ENCODE data around the gene SPATA24.
A peak's percentile ranks its signal among the peaks of the same experiment; 100 is the strongest.

Gene SPATA24

DNA sequence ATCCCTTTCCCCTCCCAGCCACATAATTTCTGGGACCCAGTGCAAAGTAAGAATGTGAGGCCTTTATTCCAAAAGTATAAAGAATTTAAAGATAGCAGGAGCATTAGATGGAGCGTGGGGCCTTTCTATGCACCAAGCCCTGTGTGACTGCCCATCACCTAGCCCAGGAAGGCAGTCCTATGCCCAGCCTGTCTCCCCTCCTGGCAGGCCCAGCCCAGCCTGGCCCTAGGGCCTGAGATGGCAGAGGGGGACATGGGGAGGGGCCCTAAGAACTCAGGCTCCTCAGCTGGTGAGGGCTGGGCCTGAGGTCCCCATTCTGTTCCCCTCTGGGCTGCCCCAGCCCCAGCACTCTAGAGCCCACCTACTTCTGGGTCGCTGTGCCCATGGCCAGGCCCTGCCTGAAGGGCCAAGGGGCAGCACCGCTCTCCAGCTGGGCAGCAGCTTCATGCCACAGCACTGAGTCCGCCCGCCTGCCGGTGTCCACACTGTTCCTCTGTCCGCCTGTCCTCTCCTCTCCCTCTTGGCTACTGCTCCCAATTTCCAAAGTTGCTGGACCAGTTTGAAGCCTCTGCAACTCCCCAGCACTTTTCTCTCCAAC lies 19.8 kb downstream of the SPATA24 start:
- H3K4me3 Mint-ChIP-seq: no peak overlapping the region
- H3K27me3 Mint-ChIP-seq: no peaks in the 10 kb centered on the region
- peaks cover 36% of the 10 kb centered on the region for H3K4me1 Mint-ChIP-seq (ENCODE audit: low read depth)
- no peaks in the 10 kb centered on the region for H3K36me3 Mint-ChIP-seq (ENCODE audit: low read depth)
- no peaks in the 10 kb centered on the region for H3K9me3 Mint-ChIP-seq
- peak overlapping the region; percentile 49 for H3K27ac Mint-ChIP-seq

DNA sequence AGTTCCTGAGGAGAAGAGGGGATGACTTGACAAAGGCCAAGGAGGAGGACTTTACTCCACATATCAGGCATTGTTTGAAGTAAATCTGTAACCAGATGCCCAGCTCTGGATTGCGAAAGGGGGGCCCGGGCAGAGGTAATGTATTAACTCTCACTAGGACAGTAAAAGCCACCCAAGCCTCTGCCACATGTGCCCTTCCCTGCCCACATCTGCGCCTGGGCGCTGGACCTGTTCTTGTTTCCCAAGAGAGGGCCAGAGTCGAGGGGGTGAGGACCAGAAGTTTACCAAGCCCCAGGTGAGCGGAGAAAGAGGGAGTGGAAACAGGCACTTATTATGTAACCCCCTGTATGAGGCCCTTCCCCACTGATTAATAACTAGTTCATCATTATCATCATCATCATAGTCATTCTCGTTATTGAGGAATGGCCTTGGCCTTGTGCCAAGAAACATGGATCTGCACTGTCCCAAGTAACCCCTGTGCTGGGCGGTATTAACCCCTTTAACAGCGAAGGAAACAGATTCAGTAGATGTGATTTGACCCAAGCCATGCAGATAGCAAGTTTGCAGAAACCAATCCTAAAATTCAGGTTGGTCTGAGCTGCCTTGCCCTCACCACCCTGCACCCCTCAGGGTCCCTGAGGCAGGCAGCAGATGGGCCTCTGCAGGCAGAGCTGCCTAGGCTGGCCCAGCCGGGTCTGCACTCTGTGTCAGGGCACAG lies 20.5 kb downstream of the SPATA24 start, which contains the start of gene SLC23A1:
Gene SLC23A1, minus strand, starts transcription at position 23 of the 718 bp plus-strand sequence. CDS start 44 bp downstream, outside the sequence.
- H3K27ac Mint-ChIP-seq: no peak within 1 kb of the TSS
- H3K9me3 Mint-ChIP-seq: no peaks in the 10 kb centered on the region

DNA sequence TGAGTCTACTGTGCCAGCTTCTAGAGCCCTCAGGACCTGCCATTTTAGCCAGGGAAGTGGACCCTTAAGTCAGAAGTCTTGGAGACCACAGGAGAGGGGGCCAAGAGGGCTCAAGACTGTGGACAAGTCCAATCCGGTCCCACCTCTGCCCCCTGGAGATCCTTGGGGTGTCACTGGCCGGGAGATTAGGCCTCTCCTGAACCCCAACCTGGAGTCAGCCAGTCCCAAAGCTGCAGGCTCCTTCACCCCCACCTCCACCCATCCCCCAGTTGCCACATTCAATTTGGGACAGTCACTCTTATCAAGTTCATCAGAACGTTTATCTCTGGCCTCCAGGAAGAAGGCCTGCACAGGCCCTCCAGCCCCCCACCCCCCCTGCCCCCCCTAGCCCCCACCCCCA lies 21.1 kb downstream of the SPATA24 start:
- Mint-ChIP-seq H3K27ac (no peak overlapping the region), H3K4me1 (ENCODE audit: low read depth) (peaks cover 26% of the 10 kb centered on the region), H3K4me3 (no peak overlapping the region), H3K36me3 (ENCODE audit: low read depth) (no peaks in the 10 kb centered on the region), H3K27me3 (no peaks in the 10 kb centered on the region), H3K9me3 (no peaks in the 10 kb centered on the region)

More for the DNA sequence above, 20.5 kb downstream of the SPATA24 start, which contains the start of gene SLC23A1:
- H3K4me3 Mint-ChIP-seq: no peak within 1 kb of the TSS
- H3K27me3 Mint-ChIP-seq: no peaks in the 10 kb centered on the region
- peaks cover 31% of the 10 kb centered on the region for H3K4me1 Mint-ChIP-seq (ENCODE audit: low read depth)
- no peaks in the 10 kb centered on the region for H3K36me3 Mint-ChIP-seq (ENCODE audit: low read depth)

DNA sequence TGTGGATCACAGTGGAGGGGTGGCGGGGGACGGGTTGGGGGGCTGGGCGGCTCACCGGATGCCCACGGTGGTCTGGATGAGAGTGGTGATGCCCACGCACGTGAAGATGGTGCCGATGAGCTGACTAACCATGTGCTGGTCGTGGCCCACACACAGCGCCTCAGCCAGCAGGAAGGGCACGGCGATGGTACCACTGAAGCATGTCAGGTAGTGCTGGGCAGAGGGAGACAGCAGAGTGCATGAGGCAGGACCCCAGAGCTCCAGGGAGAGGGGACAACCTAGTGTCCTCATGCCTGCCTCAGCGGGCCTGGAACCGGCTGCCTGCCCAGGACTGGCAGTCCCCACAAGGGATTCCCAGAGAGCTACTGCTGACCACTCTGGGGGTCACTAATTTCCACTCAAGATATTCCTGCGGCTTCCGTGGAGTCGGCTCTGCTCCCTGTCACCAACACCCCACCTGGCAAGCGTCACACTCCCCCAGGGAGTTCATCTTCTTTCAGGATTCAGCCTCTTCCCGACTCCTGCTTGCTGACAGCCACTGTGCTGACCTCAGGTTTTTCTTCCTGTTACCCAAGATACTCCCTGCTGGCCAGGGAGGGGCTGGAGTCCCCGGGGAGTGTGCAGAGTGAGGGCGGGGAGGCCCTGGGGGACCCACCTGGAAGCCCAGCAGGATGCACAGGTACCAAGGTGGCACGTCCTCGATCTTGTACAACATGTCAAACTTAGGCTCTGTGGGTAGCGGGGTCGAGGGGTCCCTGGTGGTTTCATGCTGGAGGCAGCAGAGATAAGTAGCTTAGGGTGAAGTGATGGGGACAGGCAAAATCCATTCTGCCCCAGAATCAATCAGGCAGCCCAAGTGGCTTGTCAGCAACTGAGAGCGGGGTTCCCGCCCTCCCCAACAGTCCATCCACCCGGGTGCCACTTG lies 21.8 kb downstream of the SPATA24 start:
- H3K4me3 Mint-ChIP-seq: no peak overlapping the region
- H3K27ac Mint-ChIP-seq: no peak overlapping the region
- peaks cover 26% of the 10 kb centered on the region for H3K4me1 Mint-ChIP-seq (ENCODE audit: low read depth)
- H3K9me3 Mint-ChIP-seq: no peaks in the 10 kb centered on the region
- H3K36me3 Mint-ChIP-seq (ENCODE audit: low read depth): no peaks in the 10 kb centered on the region
- H3K27me3 Mint-ChIP-seq: no peaks in the 10 kb centered on the region

DNA sequence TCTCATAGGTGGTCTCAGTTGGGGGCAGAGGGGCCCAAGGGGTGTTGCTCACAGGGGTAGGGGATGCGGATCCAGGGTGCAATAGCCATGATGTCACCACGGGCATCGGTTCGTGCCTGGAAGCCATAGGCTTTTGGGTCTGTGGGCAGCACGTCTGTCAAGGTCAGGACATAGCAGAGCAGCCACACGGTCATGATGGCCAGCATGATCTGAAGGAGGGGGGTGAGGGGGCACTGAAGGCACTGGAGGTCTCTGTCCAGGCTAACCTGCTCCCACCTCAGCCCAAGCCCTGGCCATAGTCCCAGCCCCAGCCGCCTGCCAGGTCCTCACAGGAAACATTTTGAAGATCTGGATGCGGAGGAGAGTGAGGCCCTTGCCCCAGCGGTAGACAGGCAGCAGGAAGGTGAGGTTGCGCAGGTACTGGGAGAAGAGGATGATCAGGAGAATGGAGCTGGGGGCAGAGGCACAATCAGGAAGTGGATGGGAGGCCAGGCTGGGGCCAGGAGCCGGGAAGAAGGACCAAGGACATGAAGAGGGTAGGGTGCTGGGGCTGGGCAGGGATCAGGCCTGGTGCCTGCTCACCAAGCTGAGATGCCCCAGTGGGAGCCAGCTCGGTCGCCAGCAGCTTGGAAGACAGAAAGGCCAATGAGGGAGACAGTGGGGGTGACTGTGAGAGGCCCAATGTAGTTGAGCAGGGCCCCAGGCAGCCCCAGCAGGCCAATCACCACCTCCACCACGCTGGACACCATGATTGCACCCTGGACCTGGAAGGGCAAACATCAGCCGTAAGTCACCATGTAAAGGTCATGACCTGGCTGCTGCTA lies 24.1 kb downstream of the SPATA24 start:
- Mint-ChIP-seq H3K9me3 (no peaks in the 10 kb centered on the region), H3K36me3 (ENCODE audit: low read depth) (no peaks in the 10 kb centered on the region), H3K4me1 (ENCODE audit: low read depth) (peaks cover 7% of the 10 kb centered on the region), H3K27me3 (no peaks in the 10 kb centered on the region), H3K27ac (no peak overlapping the region), H3K4me3 (no peak overlapping the region)

DNA sequence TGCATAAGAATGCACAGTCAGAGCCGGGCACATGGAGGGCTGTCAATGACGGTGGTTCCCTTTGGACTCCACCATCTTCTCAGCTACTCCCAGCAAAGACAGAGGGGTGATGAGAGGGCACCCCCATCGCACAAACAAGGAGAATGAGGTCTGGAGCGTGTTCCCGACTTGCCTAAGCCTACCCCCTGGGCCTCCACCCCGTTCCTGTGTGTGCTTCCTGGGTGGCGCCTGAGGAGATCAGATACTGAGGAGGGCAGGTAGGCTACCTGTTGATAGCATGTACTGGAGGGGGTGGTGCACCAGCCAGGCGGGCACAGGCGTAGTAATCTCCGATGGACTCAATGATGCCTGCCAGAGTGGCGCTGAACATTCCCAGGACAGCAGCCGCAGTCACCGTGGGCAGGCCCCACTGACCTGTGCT lies 24.9 kb downstream of the SPATA24 start:
- Mint-ChIP-seq H3K4me1 (ENCODE audit: low read depth) (no peaks in the 10 kb centered on the region), H3K4me3 (no peak overlapping the region), H3K9me3 (no peaks in the 10 kb centered on the region), H3K27me3 (no peaks in the 10 kb centered on the region), H3K36me3 (ENCODE audit: low read depth) (no peaks in the 10 kb centered on the region), H3K27ac (no peak overlapping the region)

DNA sequence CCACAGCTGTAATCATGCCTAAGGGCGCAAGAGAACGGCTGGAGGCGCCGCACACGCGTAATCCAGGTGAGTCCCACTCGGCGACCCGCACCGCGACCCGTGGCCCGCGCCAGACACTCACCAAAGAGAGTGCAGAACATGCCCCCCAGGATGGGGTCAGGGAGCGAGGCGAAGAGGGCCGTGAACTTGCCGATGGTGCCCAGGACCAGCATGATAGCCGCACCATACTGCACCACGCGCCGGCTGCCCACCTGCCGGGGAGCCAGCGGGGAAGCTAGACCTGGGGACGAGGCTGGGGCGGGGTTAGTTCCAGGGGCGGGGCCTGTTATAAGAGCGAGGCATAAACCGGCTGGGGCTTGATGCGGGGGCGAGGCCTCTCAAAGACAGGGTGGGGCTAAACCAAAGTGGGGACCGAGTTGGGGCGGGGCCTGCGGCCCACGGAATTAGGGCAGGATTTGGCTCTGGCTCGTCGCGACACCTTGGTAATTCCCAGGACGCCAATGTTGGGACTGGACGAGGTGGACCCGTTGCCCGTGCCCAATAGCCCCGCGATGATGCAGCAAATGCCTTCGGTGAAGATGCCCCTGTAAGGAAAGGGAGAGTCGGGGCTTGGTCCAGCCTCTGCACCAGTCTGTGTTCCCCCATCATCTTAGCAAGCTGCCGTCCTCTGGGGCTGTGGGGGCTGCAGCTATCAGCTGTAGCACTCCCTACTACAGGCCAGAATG lies 25.6 kb downstream of the SPATA24 start:
- Mint-ChIP-seq H3K27ac (no peak overlapping the region), H3K4me3 (no peak overlapping the region), H3K9me3 (no peaks in the 10 kb centered on the region), H3K36me3 (ENCODE audit: low read depth) (no peaks in the 10 kb centered on the region), H3K4me1 (ENCODE audit: low read depth) (no peaks in the 10 kb centered on the region), H3K27me3 (no peaks in the 10 kb centered on the region)

DNA sequence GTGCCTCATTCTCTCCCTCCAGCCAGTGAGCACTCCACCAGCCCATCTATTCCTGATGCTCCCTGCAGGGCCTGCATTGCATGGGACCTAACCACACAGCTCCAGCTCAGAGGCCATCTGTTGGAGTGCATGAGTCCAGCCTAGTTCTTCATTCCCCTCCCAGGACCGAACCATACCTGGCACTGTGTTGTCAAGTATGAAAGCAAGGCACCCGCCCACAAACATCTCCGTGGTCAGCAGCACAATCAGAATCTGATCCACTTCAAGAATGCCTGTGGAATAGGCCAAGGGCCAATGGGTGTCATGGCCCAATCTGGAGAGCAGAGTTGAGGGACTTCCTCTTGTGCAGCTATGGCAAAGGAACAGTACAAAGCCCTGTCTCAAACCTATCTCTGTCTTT lies 26.7 kb downstream of the SPATA24 start:
- H3K9me3 Mint-ChIP-seq: no peaks in the 10 kb centered on the region
- H3K27me3 Mint-ChIP-seq: no peaks in the 10 kb centered on the region
- H3K27ac Mint-ChIP-seq: no peak overlapping the region
- H3K4me3 Mint-ChIP-seq: no peak overlapping the region
- H3K4me1 Mint-ChIP-seq (ENCODE audit: low read depth): peaks cover 1% of the 10 kb centered on the region
- peaks cover 1% of the 10 kb centered on the region for H3K36me3 Mint-ChIP-seq (ENCODE audit: low read depth)

DNA sequence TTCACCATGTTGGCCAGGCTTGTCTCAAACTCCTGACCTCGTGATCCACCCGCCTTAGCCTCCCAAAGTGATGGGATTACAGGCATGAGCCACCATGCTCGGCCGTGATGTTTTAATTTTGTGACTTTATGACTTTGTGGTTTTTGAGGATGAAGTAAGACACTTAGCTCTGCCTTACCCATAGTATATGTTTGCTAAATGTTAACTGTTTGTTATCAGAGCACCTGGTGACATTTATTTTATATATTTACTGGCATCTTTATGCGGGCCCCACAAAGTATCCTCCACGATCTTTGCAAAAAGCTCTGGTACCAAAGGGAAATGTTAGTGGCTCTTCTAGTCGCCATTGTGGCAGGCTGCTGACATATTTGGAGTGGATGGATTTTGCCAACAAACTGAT lies 27.5 kb downstream of the SPATA24 start:
- Mint-ChIP-seq H3K4me3 (no peak overlapping the region), H3K36me3 (ENCODE audit: low read depth) (peaks cover 8% of the 10 kb centered on the region), H3K4me1 (ENCODE audit: low read depth) (peaks cover 10% of the 10 kb centered on the region), H3K27ac (no peak overlapping the region), H3K27me3 (no peaks in the 10 kb centered on the region), H3K9me3 (no peaks in the 10 kb centered on the region)

DNA sequence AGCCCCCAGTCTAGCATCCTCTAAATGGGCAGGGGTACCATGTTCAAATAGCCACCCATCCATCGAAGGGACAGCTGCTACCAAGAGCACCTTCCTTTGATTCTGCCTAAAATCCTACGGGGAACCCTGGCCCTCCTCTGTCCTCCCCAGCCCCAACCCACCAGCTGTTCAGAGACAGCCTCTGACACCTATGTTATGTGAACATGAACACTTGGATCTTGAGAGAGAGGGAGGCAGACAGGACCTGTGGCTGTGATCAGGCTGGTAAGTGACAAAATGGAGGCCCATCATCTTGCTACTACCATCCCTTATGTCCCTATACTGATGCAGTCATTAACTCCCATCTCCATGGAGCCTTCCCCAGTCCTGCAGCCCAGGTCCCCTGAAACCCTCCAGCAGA lies 29.0 kb downstream of the SPATA24 start:
- H3K4me3 Mint-ChIP-seq: no peak overlapping the region
- no peaks in the 10 kb centered on the region for H3K27me3 Mint-ChIP-seq
- H3K36me3 Mint-ChIP-seq (ENCODE audit: low read depth): peaks cover 11% of the 10 kb centered on the region
- H3K4me1 Mint-ChIP-seq (ENCODE audit: low read depth): peaks cover 14% of the 10 kb centered on the region
- no peak overlapping the region for H3K27ac Mint-ChIP-seq
- H3K9me3 Mint-ChIP-seq: no peaks in the 10 kb centered on the region

DNA sequence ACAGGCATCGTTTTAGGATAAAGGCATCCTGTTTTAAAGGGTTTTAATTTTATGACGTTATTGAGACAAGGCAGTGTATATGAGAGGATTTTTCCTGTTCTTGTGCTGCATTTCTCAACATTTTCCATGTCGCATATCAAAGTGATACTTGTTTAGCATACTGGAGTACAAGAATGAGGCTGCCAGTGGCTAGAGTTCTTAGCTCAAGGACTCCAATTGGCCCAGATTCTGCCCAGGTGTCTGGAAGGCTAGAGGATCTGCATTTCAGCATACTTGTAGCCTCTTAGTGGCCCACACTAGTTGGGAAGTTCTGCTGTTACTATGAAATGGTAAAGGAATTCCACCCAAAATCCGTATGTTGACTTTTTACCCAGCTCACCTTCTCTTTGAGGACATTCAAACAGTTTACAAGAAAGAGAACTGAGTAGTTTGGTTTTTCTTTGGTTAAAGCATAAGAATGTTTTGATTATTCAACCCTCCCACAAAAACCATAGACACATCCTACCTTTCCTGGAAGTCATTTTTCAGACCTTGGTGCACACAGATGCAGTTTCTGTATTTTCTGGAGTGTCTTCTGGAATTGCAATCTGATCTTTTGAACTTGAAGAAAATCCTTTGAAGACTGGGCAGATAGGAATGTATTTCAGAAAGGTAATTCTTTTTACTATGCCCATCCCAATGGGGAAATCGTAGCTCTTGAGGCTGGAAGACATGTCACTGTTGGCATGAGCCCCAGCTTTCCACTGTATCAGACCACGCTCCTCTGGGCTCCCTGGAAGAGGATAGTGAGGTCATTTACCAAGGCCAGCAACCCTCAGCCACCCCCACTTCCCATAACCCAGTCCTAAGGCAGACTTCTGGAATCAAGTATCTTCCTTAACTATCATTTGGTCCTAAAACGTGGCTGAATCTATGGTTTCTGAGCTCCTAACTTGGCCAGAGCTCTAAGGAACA lies 32.1 kb downstream of the SPATA24 start:
- Mint-ChIP-seq H3K27ac (peak overlapping the region; percentile 24), H3K36me3 (ENCODE audit: low read depth) (peaks cover 21% of the 10 kb centered on the region), H3K9me3 (no peaks in the 10 kb centered on the region), H3K4me3 (no peak overlapping the region), H3K27me3 (no peaks in the 10 kb centered on the region), H3K4me1 (ENCODE audit: low read depth) (peaks cover 14% of the 10 kb centered on the region)

DNA sequence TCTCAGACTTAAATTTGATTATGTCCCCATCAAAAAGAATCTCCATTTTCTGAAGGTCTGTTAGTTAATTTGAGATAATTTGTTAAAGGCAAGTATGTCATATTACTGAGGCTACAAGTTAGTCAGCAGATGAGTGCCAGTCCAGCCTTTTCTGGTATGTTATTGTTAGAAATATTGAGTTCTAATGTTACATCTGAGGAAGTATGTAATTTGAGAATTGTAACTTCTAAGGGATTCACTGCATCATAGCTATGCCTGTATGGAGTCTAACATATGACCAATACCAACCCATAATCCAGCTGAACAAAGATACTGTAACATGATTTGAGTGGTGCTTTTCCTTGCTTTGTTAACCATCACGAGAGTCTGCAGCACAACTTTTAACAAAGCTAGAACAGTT lies 34.7 kb downstream of the SPATA24 start:
- Mint-ChIP-seq H3K27me3 (no peaks in the 10 kb centered on the region), H3K4me1 (ENCODE audit: low read depth) (peaks cover 14% of the 10 kb centered on the region), H3K4me3 (no peak overlapping the region), H3K27ac (no peak overlapping the region), H3K36me3 (ENCODE audit: low read depth) (peaks cover 31% of the 10 kb centered on the region), H3K9me3 (no peaks in the 10 kb centered on the region)

DNA sequence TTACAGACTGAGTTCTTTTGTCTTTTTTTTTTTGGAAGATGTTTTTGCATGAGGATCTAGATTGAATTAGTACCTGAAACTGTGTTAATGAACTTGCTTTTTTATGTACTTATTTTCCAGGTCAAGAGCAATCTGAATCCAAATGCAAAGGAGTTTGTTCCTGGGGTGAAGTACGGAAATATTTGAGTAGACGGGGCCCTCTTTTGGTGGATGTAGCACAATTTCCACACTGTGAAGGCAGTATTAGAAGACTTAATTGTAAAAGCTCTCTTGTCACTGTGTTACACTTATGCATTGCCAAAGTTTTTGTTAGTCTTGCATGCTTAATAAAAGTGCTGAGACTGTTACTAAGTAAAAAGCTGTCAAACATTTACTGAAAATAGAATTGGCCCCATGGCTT lies 35.3 kb downstream of the SPATA24 start:
- H3K36me3 Mint-ChIP-seq (ENCODE audit: low read depth): peaks cover 36% of the 10 kb centered on the region
- H3K9me3 Mint-ChIP-seq: no peaks in the 10 kb centered on the region
- H3K27ac Mint-ChIP-seq: peak overlapping the region; percentile 77
- H3K4me1 Mint-ChIP-seq (ENCODE audit: low read depth): peaks cover 20% of the 10 kb centered on the region
- H3K4me3 Mint-ChIP-seq: no peak overlapping the region
- no peaks in the 10 kb centered on the region for H3K27me3 Mint-ChIP-seq

Data from stimulated activated naive CD8-positive, alpha-beta T cell treated with anti-CD3 and anti-CD28 coated beads, Interleukin-15, Interleukin-2, amounts not matched to agents 100 ng/mL and 50 ng/mL, for 24 hours (primary cell).